MM.1S (cell line): ENCODE measurements around the gene ADAMTS9.

Experiments used
- DNase-seq: peaks from one replicate; pipeline ENCODE4 v3.0.0-alpha.2; 2015
- H2AFZ ChIP-seq: fragments of 300-600 bp; sonication (generic); 2 replicates; pipeline ENCODE4 v1.6.0; 2016; ENCODE audit warnings: antibody characterized with exemption, low read length
- H3F3A ChIP-seq: fragments of 300-600 bp; sonication (generic); 2 replicates; pipeline ENCODE4 v1.6.1; 2016; ENCODE audit warnings: mild to moderate bottlenecking, antibody characterized with exemption, low read length, moderate library complexity, mixed read lengths; ENCODE audit not compliant: insufficient read depth
- H3K27ac ChIP-seq: fragments of 300-600 bp; sonication (generic); 2 replicates; pipeline ENCODE4 v1.5.1; 2016; ENCODE audit warnings: mild to moderate bottlenecking, low read length
- H3K27me3 ChIP-seq: fragments of 300-600 bp; sonication (generic); replicated peaks from 2 replicates; pipeline ENCODE4 v1.6.0; 2016; ENCODE audit warnings: low read length; ENCODE audit not compliant: insufficient read depth
- H3K36me3 ChIP-seq: fragments of 300-600 bp; sonication (generic); replicated peaks from 2 replicates; pipeline ENCODE4 v1.6.1; 2016; ENCODE audit warnings: mild to moderate bottlenecking, low read length, mixed read lengths; ENCODE audit not compliant: insufficient read depth
- H3K4me1 ChIP-seq: fragments of 300-600 bp; sonication (generic); 2 replicates; pipeline ENCODE4 v1.6.1; 2016; ENCODE audit warnings: low read length, mixed read lengths
- H3K4me2 ChIP-seq: fragments of 300-600 bp; sonication (generic); 2 replicates; pipeline ENCODE4 v1.6.0; 2016; ENCODE audit warnings: low read depth, low read length
- H3K4me3 ChIP-seq: fragments of 300-600 bp; sonication (generic); 2 replicates; pipeline ENCODE4 v1.5.1; 2016; ENCODE audit warnings: low read length, mixed read lengths
- H3K79me2 ChIP-seq: fragments of 300-600 bp; sonication (generic); 2 replicates; pipeline ENCODE4 v1.6.1; 2016; ENCODE audit warnings: mixed run types, low read length, mixed read lengths
- H3K9ac ChIP-seq: fragments of 300-600 bp; sonication (generic); 2 replicates; pipeline ENCODE4 v1.6.1; 2016; ENCODE audit warnings: low read length, mixed read lengths
- H3K9me2 ChIP-seq: fragments of 300-600 bp; sonication (generic); replicated peaks from 2 replicates; pipeline ENCODE4 v1.6.1; 2016; ENCODE audit warnings: mild to moderate bottlenecking, low read length, mixed read lengths; ENCODE audit not compliant: insufficient read depth
- H3K9me3 ChIP-seq: fragments of 300-600 bp; sonication (generic); replicated peaks from 2 replicates; pipeline ENCODE4 v1.6.1; 2016; ENCODE audit warnings: mild to moderate bottlenecking, low read length, mixed read lengths; ENCODE audit not compliant: insufficient read depth
- H4K20me1 ChIP-seq: fragments of 300-600 bp; sonication (generic); 2 replicates; pipeline ENCODE4 v1.6.1; 2016; ENCODE audit warnings: mild to moderate bottlenecking, low read length, moderate library complexity, mixed read lengths; ENCODE audit not compliant: insufficient read depth
- EZH2 ChIP-seq: fragments of 300-600 bp; sonication (generic); optimal IDR thresholded peaks from 2 replicates; pipeline ENCODE3; 2017; ENCODE audit warnings: low read depth, mild to moderate bottlenecking, antibody characterized with exemption, low read length, mixed read lengths
- EZH2phosphoT487 ChIP-seq: fragments of 300-600 bp; sonication (generic); IDR thresholded peaks from 2 replicates; pipeline ENCODE4 v1.6.1; 2018; ENCODE audit warnings: antibody characterized with exemption, low read length
- TF ChIP-seq, protein P1 (sequence below): fragments of 300-600 bp; sonication (generic); IDR thresholded peaks from 2 replicates; pipeline ENCODE4 v1.5.1; 2016; ENCODE audit warnings: antibody characterized with exemption, low read length, mixed read lengths

Gene ADAMTS9

DNA sequence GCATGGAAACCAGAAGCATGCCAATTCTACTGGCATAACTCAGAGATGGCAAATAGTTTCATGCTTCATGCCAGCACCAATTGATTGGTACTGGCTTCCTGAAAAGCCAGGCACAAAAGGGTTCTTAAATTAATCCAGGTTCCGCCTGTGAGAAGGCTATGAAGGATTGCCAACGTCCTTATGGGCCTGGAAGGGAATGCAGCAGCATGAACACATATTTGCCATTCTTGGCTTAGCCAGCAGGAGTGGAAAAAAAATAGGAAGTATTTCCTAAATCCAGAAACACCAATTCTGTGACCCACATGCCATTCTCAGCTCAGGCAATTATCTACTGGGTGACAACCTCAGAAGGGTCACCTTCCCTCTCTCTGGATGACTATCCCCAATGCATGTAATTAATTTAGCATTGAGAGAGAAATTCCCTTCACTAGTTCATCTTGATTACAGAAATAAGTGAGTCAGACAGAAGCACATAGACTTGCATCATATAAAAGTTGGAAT is 36.0 kb downstream of the ADAMTS9 start:
- H3F3A ChIP-seq = no peaks in the 10 kb centered on the region
- no peaks in the 10 kb centered on the region for H3K9me3 ChIP-seq
- H2AFZ ChIP-seq = no peak overlapping the region
- no peaks in the 10 kb centered on the region for H3K36me3 ChIP-seq
- no peak for DNase-seq
- H3K9me2 ChIP-seq = no peaks in the 10 kb centered on the region
- H3K9ac ChIP-seq = no peak overlapping the region
- H3K27me3 ChIP-seq = no peaks in the 10 kb centered on the region
- no peak overlapping the region for H3K4me2 ChIP-seq
- H3K4me3 ChIP-seq = no peak overlapping the region
- H3K4me1 ChIP-seq = no peaks in the 10 kb centered on the region
- no peaks in the 10 kb centered on the region for H4K20me1 ChIP-seq
- TF ChIP-seq, protein P1, sequence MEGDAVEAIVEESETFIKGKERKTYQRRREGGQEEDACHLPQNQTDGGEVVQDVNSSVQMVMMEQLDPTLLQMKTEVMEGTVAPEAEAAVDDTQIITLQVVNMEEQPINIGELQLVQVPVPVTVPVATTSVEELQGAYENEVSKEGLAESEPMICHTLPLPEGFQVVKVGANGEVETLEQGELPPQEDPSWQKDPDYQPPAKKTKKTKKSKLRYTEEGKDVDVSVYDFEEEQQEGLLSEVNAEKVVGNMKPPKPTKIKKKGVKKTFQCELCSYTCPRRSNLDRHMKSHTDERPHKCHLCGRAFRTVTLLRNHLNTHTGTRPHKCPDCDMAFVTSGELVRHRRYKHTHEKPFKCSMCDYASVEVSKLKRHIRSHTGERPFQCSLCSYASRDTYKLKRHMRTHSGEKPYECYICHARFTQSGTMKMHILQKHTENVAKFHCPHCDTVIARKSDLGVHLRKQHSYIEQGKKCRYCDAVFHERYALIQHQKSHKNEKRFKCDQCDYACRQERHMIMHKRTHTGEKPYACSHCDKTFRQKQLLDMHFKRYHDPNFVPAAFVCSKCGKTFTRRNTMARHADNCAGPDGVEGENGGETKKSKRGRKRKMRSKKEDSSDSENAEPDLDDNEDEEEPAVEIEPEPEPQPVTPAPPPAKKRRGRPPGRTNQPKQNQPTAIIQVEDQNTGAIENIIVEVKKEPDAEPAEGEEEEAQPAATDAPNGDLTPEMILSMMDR = no peak
- TF ChIP-seq EZH2 (no peak), EZH2phosphoT487 (no peak)
- H3K27ac ChIP-seq = no peak overlapping the region
- H3K79me2 ChIP-seq = no peaks in the 10 kb centered on the region

DNA sequence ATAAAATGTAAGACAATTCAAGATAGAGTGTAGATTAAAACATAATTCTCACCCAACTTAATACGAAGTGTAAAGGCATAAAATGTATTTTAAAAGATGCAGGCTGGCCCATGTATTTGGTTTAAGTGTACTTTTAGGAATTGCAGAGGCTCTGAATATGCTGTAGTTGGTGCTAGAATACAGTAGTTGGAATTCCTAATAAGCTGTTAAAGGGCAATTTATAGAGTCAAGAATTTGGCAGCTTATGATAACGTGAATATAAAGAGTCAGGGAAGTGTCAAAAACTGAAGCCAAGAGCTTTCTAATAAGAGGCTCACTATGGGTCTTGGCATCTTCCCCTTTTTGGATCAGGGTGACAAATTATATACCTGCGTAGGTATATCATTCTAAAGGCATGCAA is 36.5 kb downstream of the ADAMTS9 start:
- Histone ChIP-seq H3K36me3 (no peaks in the 10 kb centered on the region), H3K9ac (no peak overlapping the region), H3K27me3 (no peaks in the 10 kb centered on the region), H3F3A (no peaks in the 10 kb centered on the region), H2AFZ (no peak overlapping the region), H3K27ac (no peak overlapping the region), H3K9me3 (no peaks in the 10 kb centered on the region), H3K4me2 (no peak overlapping the region), H3K4me1 (no peaks in the 10 kb centered on the region), H3K9me2 (no peaks in the 10 kb centered on the region), H4K20me1 (no peaks in the 10 kb centered on the region), H3K4me3 (no peak overlapping the region), H3K79me2 (no peaks in the 10 kb centered on the region)
- no peak for DNase-seq
- TF ChIP-seq EZH2 (no peak), EZH2phosphoT487 (no peak)
- TF ChIP-seq, protein P1 = no peak

DNA sequence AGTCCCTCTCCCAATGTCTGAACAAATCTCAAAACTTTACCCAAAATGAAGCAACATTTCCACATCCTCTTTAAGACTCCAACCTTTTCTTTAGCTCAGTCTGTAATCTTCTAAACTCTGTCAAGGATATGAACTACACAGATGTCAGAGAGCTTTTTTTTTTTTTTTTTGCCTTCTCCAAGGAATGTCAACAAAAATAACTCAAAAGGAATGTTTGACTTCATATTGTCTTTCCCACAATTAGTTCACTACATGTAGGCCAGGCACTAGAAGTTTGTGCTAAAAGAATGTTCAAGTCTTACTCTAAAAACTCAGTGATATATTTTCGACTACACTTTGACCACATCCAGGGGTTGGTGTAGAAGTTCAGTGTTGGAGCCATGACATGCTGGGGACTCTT is 37.1 kb downstream of the ADAMTS9 start:
- H3F3A ChIP-seq = no peaks in the 10 kb centered on the region
- no peak overlapping the region for H3K27ac ChIP-seq
- no peaks in the 10 kb centered on the region for H3K36me3 ChIP-seq
- H3K4me2 ChIP-seq = no peak overlapping the region
- no peak overlapping the region for H2AFZ ChIP-seq
- TF ChIP-seq EZH2phosphoT487 (no peak), EZH2 (no peak)
- TF ChIP-seq, protein P1 = no peak
- H3K79me2 ChIP-seq = no peaks in the 10 kb centered on the region
- H3K27me3 ChIP-seq = no peaks in the 10 kb centered on the region
- H3K4me1 ChIP-seq = no peaks in the 10 kb centered on the region
- H3K4me3 ChIP-seq = no peak overlapping the region
- no peaks in the 10 kb centered on the region for H3K9me3 ChIP-seq
- DNase-seq = no peak
- no peak overlapping the region for H3K9ac ChIP-seq
- H4K20me1 ChIP-seq = no peaks in the 10 kb centered on the region
- H3K9me2 ChIP-seq = no peaks in the 10 kb centered on the region
